NT2/D1 (cell line): Measurements from ENCODE around the gene SEMA4B.

ENCODE experiments used
- SUZ12 ChIP-seq: IDR thresholded peaks from 2 replicates; pipeline ENCODE4 v1.6.1; 2011; ENCODE audit not compliant: insufficient read length, insufficient read depth; ENCODE audit errors: extremely low read depth
- YY1 ChIP-seq: IDR thresholded peaks from 2 replicates; pipeline ENCODE4 v1.6.1; 2011; ENCODE audit not compliant: insufficient read length, insufficient read depth

DNA sequence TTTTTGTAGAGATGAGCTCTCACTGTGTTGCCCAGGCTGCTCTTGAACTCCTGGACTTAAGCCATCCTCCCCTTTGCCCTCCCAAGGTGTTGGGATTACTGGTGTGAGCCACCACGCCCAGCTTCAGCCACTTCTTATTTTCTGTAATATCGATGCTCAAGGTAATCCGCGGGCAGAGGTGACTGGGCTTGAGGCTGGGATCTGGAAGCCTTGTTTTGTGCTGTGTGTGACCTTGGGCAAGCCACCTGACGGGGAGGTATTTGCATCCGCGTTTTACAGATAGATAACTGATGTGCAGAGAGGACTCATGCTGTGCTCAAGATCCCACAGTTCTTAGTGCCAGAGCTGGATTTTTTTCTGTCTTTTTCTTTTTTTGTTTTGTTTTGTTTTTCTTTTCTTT, 27.8 kb upstream of the SEMA4B start:
- no peak for TF ChIP-seq SUZ12
- no peak for TF ChIP-seq YY1
